GM20000 (cell line): ENCODE measurements around the gene MED9.
A peak's percentile ranks its signal among the peaks of the same experiment; 100 is the strongest.

Experiments
- DNase-seq: peaks from one replicate; pipeline ENCODE4 v3.0.0; 2012; ENCODE audit warnings: low spot score
- CTCF ChIP-seq: IDR thresholded peaks from 2 replicates; pipeline ENCODE4 v1.5.1; 2012; ENCODE audit warnings: mild to moderate bottlenecking, control low read depth; ENCODE audit errors: extremely low read depth, missing control alignments

The MED9 gene

GRCh38 chr17:17437893-17438292 is 38.9 kb upstream of the MED9 start:
- no peak for TF ChIP-seq CTCF
- DNase-seq: no peak

DNA sequence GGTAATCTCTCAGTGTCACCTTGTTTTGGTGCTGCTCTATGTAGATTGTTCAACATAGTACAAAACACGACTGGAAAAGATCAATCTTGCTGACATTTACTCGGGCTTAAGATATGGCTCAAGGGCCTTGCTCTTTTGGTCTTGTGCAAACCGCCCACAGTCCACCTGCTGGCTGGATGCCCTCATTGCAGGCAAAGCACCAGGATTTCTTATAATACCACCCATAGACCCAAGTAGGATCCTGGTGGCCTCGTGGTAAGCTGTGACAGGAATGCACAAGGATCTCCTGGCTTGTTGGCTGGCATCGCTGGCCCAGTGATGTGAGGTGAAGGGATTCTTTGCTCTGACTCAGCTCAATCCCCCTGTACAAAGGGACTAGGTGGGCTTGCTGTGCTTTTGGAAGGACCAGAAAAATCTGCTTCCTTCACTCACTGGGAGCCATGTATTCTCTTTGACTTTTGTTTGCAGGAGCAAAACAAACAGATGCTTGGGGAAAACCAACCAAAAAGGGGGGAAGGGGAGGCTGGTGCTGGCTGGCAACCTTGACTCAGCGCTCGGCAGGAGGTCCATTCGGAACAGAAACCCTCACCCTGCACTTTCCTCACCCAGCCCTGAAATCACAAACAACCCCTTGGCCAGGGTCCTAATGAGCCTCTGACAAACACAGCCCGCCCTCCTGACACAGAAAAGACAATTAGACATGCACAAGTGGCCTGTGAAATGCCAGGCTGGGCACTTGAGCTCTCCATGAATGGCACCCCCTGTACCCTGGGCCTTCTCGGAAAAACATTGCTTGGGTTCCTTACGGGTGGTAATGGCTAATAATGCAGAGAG is 36.6 kb upstream of the MED9 start:
- DNase-seq: peak; percentile 86
- peak; percentile 61 for TF ChIP-seq CTCF

DNA sequence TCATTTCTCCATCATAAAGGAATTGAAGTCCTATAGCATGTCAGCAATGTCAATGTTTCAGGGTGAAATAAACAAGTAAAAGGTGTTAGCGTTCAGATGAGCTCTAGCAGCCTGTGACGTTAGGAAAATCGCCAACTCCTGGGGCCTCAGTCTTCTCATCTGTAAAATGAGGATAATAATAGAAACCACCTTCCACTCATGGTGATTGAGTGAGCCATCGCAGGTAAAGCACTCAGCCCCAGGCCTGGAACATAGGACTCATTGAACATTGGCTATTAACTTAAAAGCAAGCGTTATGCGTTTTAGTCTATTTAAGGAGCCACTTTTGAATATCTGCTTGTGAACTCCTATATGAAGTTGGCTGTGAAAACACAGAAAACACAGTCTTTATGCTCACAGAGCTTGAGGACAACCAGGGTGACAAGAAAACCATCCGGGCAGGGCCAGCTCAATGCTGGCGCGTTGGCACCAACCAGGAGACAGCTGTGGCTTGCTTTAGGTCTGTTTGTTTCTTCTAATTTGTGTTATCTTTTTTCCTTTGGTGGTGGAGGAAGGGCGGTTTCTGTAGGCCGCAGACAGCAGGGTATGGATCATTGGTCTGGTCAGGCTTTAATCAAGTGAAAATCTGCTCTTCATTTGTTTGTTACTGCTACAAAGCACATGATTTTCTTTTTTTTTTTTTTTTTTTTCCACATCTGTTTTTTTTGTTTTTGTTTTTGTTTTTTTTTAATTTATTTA is 35.7 kb upstream of the MED9 start:
- no peak for DNase-seq
- TF ChIP-seq CTCF: no peak

- no peak for TF ChIP-seq CTCF
- DNase-seq: no peak
These were observed 33.6 kb upstream of the MED9 start for GRCh38 chr17:17443173-17443572.

- TF ChIP-seq CTCF: no peak
- no peak for DNase-seq
These were observed 31.4 kb upstream of the MED9 start for GRCh38 chr17:17445296-17445924.

- TF ChIP-seq CTCF: no peak
- DNase-seq: no peak
These were observed 30.7 kb upstream of the MED9 start for GRCh38 chr17:17445925-17446665.
